ENCODE measurements around the gene GNG12. TPM values are rescaled to one million over a fixed set of nuclear protein-coding genes. Genes with fewer than 3 reads are reported as not detected.

GNG12 gene
- total RNA-seq, 6 experiments from 2014 or later = 172 to 229 (median 198) TPM

- Mint-ChIP-seq H3K36me3 (ENCODE audit: low read depth) (peaks cover 8% of the 10 kb centered on the region; the same call in 1 of the 2 replicates), H3K4me3 (peak overlapping the region; percentile 79), H3K27me3 (ENCODE audit: insufficient read depth) (peaks cover 1% of the 10 kb centered on the region), H3K27ac (peak overlapping the region; percentile 81), H3K4me1 (ENCODE audit: low read depth) (peaks cover 85% of the 10 kb centered on the region), H3K9me3 (no peaks in the 10 kb centered on the region)
- TF ChIP-seq CTCF (IDR thresholded peaks at IDR 0.05) = no peak
- peak; percentile 26 for DNase-seq
Observed at GRCh38 chr1:67748630-67749029, 84.6 kb downstream of the GNG12 start.

GRCh38 chr1:67747671-67748546 lies 85.4 kb downstream of the GNG12 start:
- Mint-ChIP-seq H3K27me3 (ENCODE audit: insufficient read depth) (peaks cover 1% of the 10 kb centered on the region), H3K4me1 (ENCODE audit: low read depth) (peaks cover 78% of the 10 kb centered on the region), H3K27ac (peak overlapping the region; percentile 81), H3K9me3 (no peaks in the 10 kb centered on the region), H3K36me3 (ENCODE audit: low read depth) (peaks cover 10% of the 10 kb centered on the region; the same call in 1 of the 2 replicates), H3K4me3 (peak overlapping the region; percentile 79)
- peak; percentile 66 for DNase-seq
- no peak for TF ChIP-seq CTCF (IDR thresholded peaks at IDR 0.05)

DNA sequence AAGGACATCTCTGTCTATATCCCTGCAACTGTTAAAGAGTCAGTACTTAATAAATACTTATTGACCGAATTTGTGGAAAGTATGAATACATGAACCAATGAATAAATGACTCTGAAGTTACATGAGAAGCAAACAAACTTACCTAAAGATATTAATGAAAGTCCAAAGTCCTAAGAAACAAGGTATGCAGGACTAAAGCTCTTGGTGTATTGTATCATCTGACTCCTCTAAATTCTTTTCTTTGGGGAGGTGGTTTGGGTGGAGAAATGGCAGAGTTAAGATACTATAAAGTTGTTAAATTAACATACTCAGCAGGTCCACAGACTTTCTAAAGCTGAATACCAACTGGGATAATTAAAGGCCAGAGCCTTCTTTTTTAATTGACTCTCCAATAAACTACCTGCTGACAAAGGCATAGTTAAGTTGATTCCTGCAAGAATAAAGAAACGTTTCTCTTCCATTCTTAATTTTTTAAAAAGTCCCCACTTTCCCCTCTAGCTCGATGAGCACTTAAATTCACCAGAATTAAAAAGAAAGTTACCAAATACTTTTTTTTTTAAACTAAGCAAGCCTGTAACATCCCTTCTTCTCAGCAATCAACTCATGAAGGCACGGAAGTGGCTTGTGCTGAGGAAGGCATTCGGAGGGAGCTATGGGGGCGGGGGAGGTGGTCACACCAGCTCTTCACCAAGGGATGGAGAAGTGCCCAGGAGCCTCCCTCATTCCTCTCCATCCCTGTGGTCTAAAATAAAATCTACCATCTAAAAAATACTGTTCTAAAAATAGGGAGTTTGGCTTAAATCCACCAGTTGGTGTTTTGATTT lies 87.2 kb downstream of the GNG12 start:
- Mint-ChIP-seq H3K4me3 (no peak overlapping the region), H3K4me1 (ENCODE audit: low read depth) (peaks cover 60% of the 10 kb centered on the region), H3K36me3 (ENCODE audit: low read depth) (peaks cover 4% of the 10 kb centered on the region; the same call in 1 of the 2 replicates), H3K27ac (peak overlapping the region; percentile 64), H3K27me3 (ENCODE audit: insufficient read depth) (peaks cover 1% of the 10 kb centered on the region), H3K9me3 (no peaks in the 10 kb centered on the region)
- no peak for DNase-seq
- TF ChIP-seq CTCF (IDR thresholded peaks at IDR 0.05) = no peak

DNA sequence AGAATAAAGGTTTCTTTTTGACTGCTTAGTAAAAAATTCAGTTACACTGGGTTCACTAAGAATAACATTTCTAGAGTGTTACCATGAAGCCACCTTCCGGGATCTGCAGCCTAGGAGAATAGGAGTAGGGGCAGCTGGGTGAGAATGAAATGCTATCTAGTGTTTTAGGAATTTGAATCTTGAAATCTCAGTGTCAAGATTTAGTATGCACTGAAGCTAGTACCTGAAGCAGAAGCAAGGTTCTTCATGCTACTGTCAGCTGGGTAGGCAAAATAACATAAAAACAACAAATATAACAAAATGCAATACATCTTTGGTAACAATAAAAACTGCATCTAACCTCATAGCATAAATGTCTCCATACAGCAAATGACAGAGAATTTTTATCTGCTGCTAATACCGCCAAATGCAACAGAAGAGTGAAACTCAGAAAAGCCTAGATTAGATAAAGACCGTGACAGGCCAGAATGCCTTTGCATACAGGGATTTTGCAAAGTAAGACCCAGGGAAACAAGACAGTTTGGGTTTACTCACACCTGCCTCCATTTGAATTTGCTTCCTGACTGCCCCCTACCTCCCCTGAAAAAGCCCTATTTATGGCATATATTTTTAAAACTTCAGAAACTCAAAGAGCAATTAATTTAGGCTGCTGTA lies 90.1 kb downstream of the GNG12 start:
- no peak overlapping the region; the same call in 1 of the 2 replicates for H3K27ac Mint-ChIP-seq
- H3K27me3 Mint-ChIP-seq (ENCODE audit: insufficient read depth) = peaks cover 3% of the 10 kb centered on the region; the same call in 1 of the 2 replicates
- no peak overlapping the region for H3K4me3 Mint-ChIP-seq
- DNase-seq = no peak
- H3K4me1 Mint-ChIP-seq (ENCODE audit: low read depth) = peaks cover 45% of the 10 kb centered on the region
- H3K9me3 Mint-ChIP-seq = no peaks in the 10 kb centered on the region
- H3K36me3 Mint-ChIP-seq (ENCODE audit: low read depth) = peaks cover 18% of the 10 kb centered on the region
- TF ChIP-seq CTCF (IDR thresholded peaks at IDR 0.05) = no peak

GRCh38 chr1:67741736-67742135 lies 91.5 kb downstream of the GNG12 start:
- no peak for DNase-seq
- H3K9me3 Mint-ChIP-seq = no peaks in the 10 kb centered on the region
- H3K4me1 Mint-ChIP-seq (ENCODE audit: low read depth) = peaks cover 43% of the 10 kb centered on the region
- H3K27ac Mint-ChIP-seq = no peak overlapping the region
- H3K4me3 Mint-ChIP-seq = no peak overlapping the region
- H3K27me3 Mint-ChIP-seq (ENCODE audit: insufficient read depth) = peaks cover 7% of the 10 kb centered on the region
- peaks cover 18% of the 10 kb centered on the region for H3K36me3 Mint-ChIP-seq (ENCODE audit: low read depth)
- TF ChIP-seq CTCF (IDR thresholded peaks at IDR 0.05) = no peak
